Measurements from ENCODE around the gene NIPAL4.
"Not testable (repeated sequence)": the region's sequence is repeated elsewhere in the genome, so short reads cannot be mapped to it uniquely, and the experiment has no call there.

Gene NIPAL4

GRCh38 chr5:157463621-157464518 lies 3.9 kb downstream of the NIPAL4 start:
- peak; percentile 64 for DNase-seq

DNA sequence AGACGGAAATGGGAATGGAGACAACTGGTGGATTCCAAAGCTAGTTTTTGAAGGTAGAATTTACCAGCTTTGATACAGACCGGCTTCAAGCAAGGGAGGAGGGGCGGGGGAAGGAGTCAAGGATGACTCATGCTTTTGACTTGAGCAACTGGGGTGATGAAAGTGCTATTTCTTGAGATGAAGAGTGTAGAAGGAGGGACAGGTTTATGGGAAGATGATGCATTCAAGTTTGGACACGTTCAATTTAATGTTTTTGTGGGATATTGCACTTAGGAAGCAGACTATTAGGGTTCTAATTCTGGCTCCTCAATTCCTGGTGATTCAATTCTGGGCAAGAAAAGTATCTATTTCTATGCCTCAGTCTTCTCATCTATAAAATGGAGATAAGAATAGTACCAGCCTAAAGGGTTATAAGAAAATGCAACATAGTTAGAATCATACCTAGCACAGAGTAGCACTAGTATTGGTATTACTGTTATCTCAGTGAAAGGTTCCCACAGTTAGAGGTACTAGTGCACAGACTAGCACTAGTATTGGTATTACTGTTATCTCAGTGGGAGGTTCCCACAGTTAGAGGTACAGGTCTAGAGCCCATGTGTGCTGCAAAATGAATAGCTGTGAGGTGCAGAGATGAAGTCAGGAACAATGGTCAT lies 4.6 kb downstream of the NIPAL4 start:
- DNase-seq = peak; percentile 87

- DNase-seq = no peak
Observed at GRCh38 chr5:157468293-157468965, 8.4 kb downstream of the NIPAL4 start.

GRCh38 chr5:157469073-157469472 lies 9.1 kb downstream of the NIPAL4 start:
- no peak for DNase-seq

DNA sequence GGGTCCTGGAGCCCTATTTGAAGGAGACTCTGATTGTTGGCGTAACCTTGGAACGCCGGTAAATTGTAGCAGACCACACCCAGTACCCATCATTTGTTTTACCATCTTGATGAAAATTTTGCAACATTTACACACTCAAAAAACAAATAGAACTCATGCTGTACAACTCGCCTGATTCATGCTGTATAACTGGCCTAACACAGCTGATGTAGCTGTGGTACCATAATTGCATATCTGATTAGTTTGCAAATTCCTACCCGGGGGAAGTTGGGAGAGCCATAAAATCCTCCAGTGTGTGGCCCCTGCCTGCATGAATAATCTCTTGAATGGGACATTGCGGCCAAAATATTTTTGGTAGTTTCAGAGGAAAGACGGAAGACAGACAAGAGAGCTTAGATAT lies 9.7 kb downstream of the NIPAL4 start:
- DNase-seq = no peak

DNA sequence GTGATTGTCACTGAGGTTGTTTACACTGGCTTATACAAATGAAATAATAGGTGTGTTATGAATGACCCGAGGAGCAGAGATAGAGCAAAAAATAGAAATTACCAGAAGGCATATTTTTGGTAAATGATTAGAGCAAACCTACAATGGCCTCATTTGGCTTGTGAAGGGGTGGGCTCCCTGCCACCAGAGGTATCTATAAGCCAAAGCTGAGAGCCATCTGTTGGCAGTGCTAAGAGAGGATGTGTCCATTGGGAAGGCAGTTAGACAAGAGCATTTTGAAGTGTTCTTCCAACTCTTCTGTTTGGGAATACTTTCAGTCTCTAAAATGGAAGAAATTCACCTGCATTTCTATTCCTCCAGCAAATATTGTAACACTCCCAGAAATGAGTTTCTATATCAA lies 10.6 kb downstream of the NIPAL4 start:
- no peak for DNase-seq

- peak; percentile 52 for DNase-seq
Observed at GRCh38 chr5:157471709-157472108, 11.7 kb downstream of the NIPAL4 start.

DNA sequence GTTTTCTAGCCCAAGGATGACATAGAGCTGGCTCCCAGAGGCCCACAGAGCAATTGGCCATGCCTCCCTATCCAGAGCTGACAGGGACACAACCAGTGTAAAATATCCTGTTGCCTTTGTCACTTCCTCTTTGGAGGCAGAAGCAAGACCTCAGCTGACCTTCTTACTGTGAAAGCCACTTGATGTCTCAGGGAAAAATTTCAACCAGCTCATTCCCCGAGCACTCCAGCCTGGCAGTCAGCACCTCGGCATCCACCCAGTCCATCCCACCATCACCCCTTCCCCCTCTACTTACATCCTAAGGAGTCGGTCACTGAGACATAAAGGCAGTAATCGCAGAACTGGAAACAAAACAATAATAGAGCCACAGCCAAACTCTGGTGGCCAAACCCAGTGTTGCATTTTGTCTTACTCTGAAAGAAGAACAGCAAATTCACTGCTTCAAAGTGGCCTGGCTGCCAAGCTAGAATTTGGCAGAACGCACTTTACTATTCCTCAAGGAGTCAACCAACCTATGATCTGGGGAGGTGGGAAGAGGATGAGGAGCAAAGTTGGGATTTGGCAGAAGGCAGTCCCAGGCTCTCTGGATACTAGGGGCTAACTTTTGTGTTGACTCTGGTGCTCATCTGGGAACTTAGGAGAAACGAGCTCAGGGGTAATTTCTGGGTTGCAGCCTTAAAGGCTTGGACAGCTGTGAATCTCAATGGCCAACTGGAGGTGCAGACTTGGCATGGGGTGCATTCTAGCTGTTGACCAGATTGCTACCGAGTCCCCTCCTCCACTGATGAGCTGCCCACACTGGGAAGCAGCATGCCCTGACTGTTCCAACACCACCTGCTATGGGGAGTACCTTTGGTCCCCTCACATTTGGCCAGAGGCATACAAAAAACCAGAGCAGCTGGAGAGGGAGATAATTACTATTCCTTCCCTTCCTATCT lies 13.6 kb downstream of the NIPAL4 start:
- DNase-seq = peak; percentile 72

GRCh38 chr5:157475432-157475831 lies 15.4 kb downstream of the NIPAL4 start:
- DNase-seq = no peak

DNA sequence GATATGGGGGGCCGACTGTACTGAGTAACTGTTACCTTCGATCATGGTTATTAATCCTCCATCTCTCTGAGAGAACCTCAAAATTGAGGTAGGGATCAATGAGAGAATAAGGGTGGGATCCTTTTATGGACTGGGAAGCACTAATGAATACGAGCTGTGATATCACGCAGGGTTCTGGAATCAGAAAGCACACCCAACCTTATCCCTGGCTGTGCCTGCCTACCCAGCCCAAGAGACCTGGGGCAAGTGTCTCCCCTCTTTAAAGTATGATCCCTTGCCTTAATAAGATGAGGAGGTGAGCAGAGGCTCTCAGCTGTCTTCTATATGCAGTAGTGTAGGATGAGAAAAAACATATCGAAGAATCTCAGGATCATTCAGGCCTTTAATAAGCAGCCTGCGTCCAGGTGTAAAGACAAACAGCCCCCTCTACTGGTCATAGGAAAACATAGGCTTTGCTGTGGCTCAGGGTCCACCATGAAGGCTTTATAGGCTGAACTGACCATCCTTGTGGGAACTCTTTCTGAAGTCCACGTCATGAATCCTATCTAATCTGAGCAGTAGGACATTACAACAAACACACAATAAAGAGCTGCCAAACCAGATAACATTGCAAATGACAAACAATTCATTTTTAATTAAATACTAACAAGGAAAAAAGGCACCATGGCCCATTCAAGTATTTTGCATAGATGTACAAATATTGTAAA lies 16.8 kb downstream of the NIPAL4 start:
- DNase-seq = peak; percentile 87

GRCh38 chr5:157477814-157478494 lies 17.9 kb downstream of the NIPAL4 start:
- DNase-seq = no peak

DNA sequence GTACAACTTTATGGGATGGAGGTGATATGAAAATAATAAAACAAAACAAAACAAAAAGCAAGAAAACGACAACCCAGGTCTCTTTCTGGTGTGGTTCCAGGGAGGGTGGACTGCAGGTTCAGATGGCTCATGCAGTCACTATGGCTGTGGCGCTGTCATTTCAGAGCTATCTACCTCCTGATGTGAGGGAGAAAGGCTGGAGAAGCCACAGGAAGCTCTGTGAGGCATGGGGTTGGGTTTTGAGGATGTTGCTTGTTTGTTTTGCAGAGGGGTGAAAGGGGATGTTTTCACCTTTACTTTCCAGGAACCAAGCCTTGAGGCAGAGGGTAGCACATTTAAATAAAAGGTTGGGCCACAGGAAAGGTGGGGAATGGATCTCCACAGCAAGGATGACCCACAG lies 18.7 kb downstream of the NIPAL4 start:
- no peak for DNase-seq

DNA sequence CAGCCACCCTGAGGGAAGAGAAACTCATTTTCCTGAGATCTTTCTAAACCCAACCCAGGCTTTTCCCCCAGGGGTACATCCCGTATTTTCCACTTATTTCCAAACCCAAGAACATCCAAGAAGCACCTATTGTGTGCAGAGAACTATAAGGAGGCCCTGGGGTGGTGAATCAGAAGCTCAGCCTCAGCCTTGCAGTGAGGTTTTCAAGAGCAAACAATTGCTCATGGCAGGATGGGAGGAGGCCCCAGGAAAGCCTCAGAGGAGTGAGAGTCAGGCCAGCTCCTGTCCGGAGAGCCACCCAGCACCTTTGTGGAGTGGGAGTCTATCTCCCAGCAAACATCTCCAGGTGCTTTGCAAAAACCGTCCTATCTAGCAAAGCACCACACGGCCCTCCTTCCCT lies 19.2 kb downstream of the NIPAL4 start:
- no peak for DNase-seq

DNA sequence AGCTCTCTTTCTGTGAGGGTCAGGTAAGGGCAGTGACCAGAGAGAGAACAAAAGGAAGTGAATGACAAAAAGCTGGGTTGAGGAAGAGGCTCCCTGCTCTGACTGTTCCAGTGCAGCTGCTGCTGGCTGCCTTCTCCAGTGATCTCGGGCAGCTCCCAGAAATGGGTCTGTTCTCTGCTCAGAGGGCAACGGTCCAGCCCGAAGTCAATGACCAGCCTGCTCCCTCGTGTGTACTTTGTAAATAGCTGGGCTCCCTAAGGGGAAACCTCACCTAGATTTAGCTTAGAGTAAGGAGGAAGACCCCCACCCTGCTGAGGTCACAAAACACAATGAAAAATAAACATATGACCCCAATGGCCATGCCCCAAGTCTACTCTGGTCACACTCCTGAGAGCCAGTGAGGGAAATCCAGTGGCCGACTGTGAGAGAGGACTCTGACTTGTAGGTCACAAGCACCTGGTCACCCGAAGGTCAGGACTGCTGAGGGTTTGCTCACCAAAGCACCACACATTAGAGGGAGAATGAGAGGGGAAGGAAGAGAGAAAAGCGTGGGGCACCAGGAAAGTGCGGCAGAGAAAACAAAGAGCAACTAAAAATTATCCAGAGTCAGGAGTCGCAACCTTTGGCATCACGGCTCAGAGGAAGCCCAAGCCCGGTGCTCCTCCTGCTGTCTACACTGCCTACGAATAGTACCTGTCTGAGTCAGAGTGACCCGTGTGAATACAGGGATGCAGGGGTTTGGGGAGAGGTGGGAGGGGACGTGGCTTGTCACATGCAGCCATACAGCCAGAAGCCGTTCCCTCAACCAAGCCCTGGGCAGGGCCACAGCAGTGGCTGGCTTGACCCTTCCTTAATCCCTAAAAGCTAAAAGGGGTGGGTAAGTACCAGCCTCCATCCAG lies 19.8 kb downstream of the NIPAL4 start:
- no peak for DNase-seq

- no peak for DNase-seq
Observed at GRCh38 chr5:157481265-157481664, 21.3 kb downstream of the NIPAL4 start.

GRCh38 chr5:157481666-157482065 lies 21.7 kb downstream of the NIPAL4 start:
- no peak for DNase-seq

- not testable (repeated sequence) for DNase-seq
Observed at GRCh38 chr5:157482702-157483101, 22.7 kb downstream of the NIPAL4 start.

DNA sequence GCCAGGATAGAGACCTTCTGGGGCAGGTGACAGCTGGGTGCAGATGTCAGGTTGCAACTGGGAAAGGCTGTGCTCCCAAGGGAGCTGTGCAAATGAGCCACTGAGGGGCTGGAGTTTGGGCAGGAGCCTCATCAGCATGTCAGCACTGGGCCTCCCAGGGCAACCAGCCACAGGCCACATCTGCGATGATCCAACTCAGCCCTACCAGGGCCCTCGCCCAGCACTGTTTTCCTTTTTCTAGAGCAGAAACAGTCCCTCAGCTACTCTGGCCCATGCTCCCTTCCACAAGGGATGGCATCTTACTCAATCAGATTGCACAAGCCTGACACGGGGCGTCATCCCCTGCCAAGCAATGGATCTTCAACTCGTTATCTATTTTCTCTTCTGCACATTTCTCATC lies 24.8 kb downstream of the NIPAL4 start:
- peak; percentile 87 for DNase-seq

DNA sequence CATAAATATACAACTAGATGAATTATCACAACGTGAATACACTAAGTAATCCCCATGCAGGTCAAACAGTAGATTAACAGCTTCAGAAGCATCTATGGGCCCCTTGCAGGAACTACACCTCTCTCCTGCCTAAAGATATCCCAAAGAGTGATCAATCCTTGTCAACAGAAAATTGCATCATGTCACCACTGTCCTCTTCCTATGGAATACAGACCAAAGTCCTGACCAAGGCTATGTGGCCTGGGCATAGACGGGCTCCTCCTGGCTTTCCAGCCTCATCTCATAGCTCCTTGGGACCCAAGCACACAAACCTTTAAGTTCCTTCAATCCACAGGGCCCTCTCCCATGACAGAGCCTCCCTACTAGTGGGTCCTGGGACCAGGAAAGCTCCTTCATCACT lies 25.3 kb downstream of the NIPAL4 start:
- no peak for DNase-seq

GRCh38 chr5:157485811-157486210 lies 25.8 kb downstream of the NIPAL4 start:
- no peak for DNase-seq

Data from suppressor macrophage treated with lipopolysaccharide for 4 hours (primary cell).